Trophoblast cell (in vitro differentiated cells and primary cell): Measurements from ENCODE around the gene GTSE1.

Experiments
- DNase-seq, 2 donors: peaks; one replicate each; pipeline ENCODE4 v3.0.0-alpha.2; 2016
- H2AFZ ChIP-seq: 2 replicates; pipeline ENCODE4 v1.6.1; 2013; ENCODE audit warnings: low read length, moderate library complexity, mild to moderate bottlenecking; ENCODE audit not compliant: insufficient read depth, poor library complexity
- H2AK5ac ChIP-seq: 2 replicates; pipeline ENCODE4 v1.6.1; 2013; ENCODE audit warnings: mild to moderate bottlenecking, low read length
- H2BK120ac ChIP-seq: 2 replicates; pipeline ENCODE4 v1.6.1; 2013; ENCODE audit warnings: low read length, mild to moderate bottlenecking, moderate library complexity; ENCODE audit not compliant: insufficient read depth, poor library complexity
- H2BK12ac ChIP-seq: 2 replicates; pipeline ENCODE4 v1.6.1; 2013; ENCODE audit warnings: mild to moderate bottlenecking, low read length, moderate library complexity
- H2BK5ac ChIP-seq: 2 replicates; pipeline ENCODE4 v1.6.1; 2013; ENCODE audit warnings: low read length, low read depth, moderate library complexity, mild to moderate bottlenecking; ENCODE audit not compliant: poor library complexity
- H3K14ac ChIP-seq: 2 replicates; pipeline ENCODE4 v1.6.1; 2013; ENCODE audit warnings: mild to moderate bottlenecking, low read length
- H3K18ac ChIP-seq: 2 replicates; pipeline ENCODE4 v1.6.1; 2013; ENCODE audit warnings: mild to moderate bottlenecking, low read length
- H3K23ac ChIP-seq: 2 replicates; pipeline ENCODE4 v1.6.1; 2013; ENCODE audit warnings: low read length
- H3K27ac ChIP-seq: 2 replicates; pipeline ENCODE4 v1.5.1; 2013; ENCODE audit warnings: low read depth, mild to moderate bottlenecking, inconsistent platforms, low read length, moderate library complexity
- H3K27me3 ChIP-seq: 2 replicates; pipeline ENCODE4 v1.6.1; 2013; ENCODE audit warnings: inconsistent platforms, mild to moderate bottlenecking, low read length, moderate library complexity; ENCODE audit not compliant: insufficient read depth
- H3K36me3 ChIP-seq, 2 experiments: 1 replicate in 1 of 2; 2 replicates in 1 of 2; pipeline ENCODE4 v1.6.1; 2013; ENCODE audit warnings: low read length in 2 of 2, mild to moderate bottlenecking in 2 of 2, moderate library complexity in 1 of 2; ENCODE audit not compliant: insufficient read depth in 2 of 2, control insufficient read depth in 1 of 2
- H3K4ac ChIP-seq: 2 replicates; pipeline ENCODE4 v1.6.1; 2013; ENCODE audit warnings: low read depth, mild to moderate bottlenecking, low read length, moderate library complexity
- H3K4me1 ChIP-seq, 2 experiments: 1 replicate in 1 of 2; 2 replicates in 1 of 2; pipeline ENCODE4 v1.6.1; 2013; ENCODE audit warnings: low read length in 2 of 2, mild to moderate bottlenecking in 2 of 2, moderate library complexity in 1 of 2; ENCODE audit not compliant: insufficient read depth in 2 of 2, control insufficient read depth in 1 of 2
- H3K4me2 ChIP-seq: 2 replicates; pipeline ENCODE4 v1.6.1; 2013; ENCODE audit warnings: inconsistent platforms, mild to moderate bottlenecking, low read length, moderate library complexity
- H3K4me3 ChIP-seq: 2 replicates; pipeline ENCODE4 v1.5.1; 2013; ENCODE audit warnings: mild to moderate bottlenecking, low read depth, low read length, inconsistent platforms
- H3K79me1 ChIP-seq: one replicate; pipeline ENCODE4 v1.6.1; 2013; ENCODE audit warnings: low read length
- H3K79me2 ChIP-seq: 2 replicates; pipeline ENCODE4 v1.6.1; 2013; ENCODE audit warnings: low read length, mild to moderate bottlenecking; ENCODE audit not compliant: control insufficient read depth, insufficient read depth, poor library complexity
- H3K9ac ChIP-seq: 2 replicates; pipeline ENCODE4 v1.6.1; 2013; ENCODE audit warnings: mild to moderate bottlenecking, low read length
- H3K9me3 ChIP-seq: 2 replicates; pipeline ENCODE4 v1.6.1; 2013; ENCODE audit warnings: low read depth, mild to moderate bottlenecking, control low read depth, inconsistent platforms, low read length; ENCODE audit not compliant: insufficient read depth
- H4K12ac ChIP-seq: 2 replicates; pipeline ENCODE4 v1.6.1; 2013; ENCODE audit warnings: low read depth, mild to moderate bottlenecking, low read length, moderate library complexity
- H4K8ac ChIP-seq: 2 replicates; pipeline ENCODE4 v1.6.1; 2013; ENCODE audit warnings: low read depth, mild to moderate bottlenecking, low read length, moderate library complexity
- H4K91ac ChIP-seq: one replicate; pipeline ENCODE4 v1.6.1; 2013; ENCODE audit warnings: low read depth, mild to moderate bottlenecking, low read length, moderate library complexity
- WGBS: extraction: QIAGEN DNeasy Blood & Tissue Kit; methylation state at CpG from one replicate; pipeline ENCODE4 v1.1.7; 2013; ENCODE audit warnings: missing lambda C conversion rate; ENCODE audit not compliant: insufficient read length, insufficient coverage; ENCODE audit errors: extremely low coverage; 5-methylcytosine and 5-hydroxymethylcytosine counted together

The GTSE1 gene

GRCh38 chr22:46374663-46375474 is 78.2 kb downstream of the GTSE1 start:
- Histone ChIP-seq H2AFZ (no peak overlapping the region), H3K18ac (no peak overlapping the region), H4K12ac (no peak overlapping the region), H3K14ac (no peak overlapping the region), H3K36me3 (peaks cover 19 to 21% of the 10 kb centered on the region in 2 experiments), H3K23ac (no peak overlapping the region), H3K27me3 (no peaks in the 10 kb centered on the region), H3K79me2 (no peaks in the 10 kb centered on the region), H3K9ac (no peak overlapping the region), H2BK12ac (no peak overlapping the region), H3K4me3 (no peak overlapping the region), H2BK120ac (no peak overlapping the region), H4K91ac (no peak overlapping the region), H3K27ac (no peak overlapping the region), H2AK5ac (no peak overlapping the region), H3K4me2 (no peak overlapping the region), H3K4me1 (peaks cover 20 to 23% of the 10 kb centered on the region in 2 experiments), H4K8ac (no peak overlapping the region), H3K79me1 (peaks cover 16% of the 10 kb centered on the region), H2BK5ac (no peak overlapping the region), H3K4ac (no peak overlapping the region), H3K9me3 (peaks cover 14% of the 10 kb centered on the region)
- peak in 1 of 2 donors; percentile 15 for DNase-seq
- no CpG with 5 or more reads among the region's 38 CpGs for WGBS

- H3K9ac ChIP-seq: no peak overlapping the region
- no peaks in the 10 kb centered on the region for H3K79me2 ChIP-seq
- no peak overlapping the region for H2BK120ac ChIP-seq
- H3K4me2 ChIP-seq: no peak overlapping the region
- no CpG with 5 or more reads among the region's 3 CpGs for WGBS
- H3K23ac ChIP-seq: no peak overlapping the region
- peaks cover 18 to 27% of the 10 kb centered on the region in 2 experiments for H3K36me3 ChIP-seq
- H3K4ac ChIP-seq: no peak overlapping the region
- H3K18ac ChIP-seq: no peak overlapping the region
- no peak overlapping the region for H3K4me3 ChIP-seq
- H3K14ac ChIP-seq: no peak overlapping the region
- H3K4me1 ChIP-seq: peaks cover 20 to 21% of the 10 kb centered on the region in 2 experiments
- no peaks in the 10 kb centered on the region for H3K27me3 ChIP-seq
- no peak overlapping the region for H4K91ac ChIP-seq
- H3K79me1 ChIP-seq: peaks cover 16% of the 10 kb centered on the region
- H2BK12ac ChIP-seq: no peak overlapping the region
- DNase-seq: peak in 1 of 2 donors; percentile 33
- no peak overlapping the region for H2AK5ac ChIP-seq
- H4K8ac ChIP-seq: no peak overlapping the region
- H3K27ac ChIP-seq: no peak overlapping the region
- no peak overlapping the region for H2AFZ ChIP-seq
- no peak overlapping the region for H4K12ac ChIP-seq
- no peak overlapping the region for H2BK5ac ChIP-seq
- peaks cover 12% of the 10 kb centered on the region for H3K9me3 ChIP-seq
These were observed 79.4 kb downstream of the GTSE1 start for GRCh38 chr22:46376111-46376510.

GRCh38 chr22:46376908-46377524 is 80.3 kb downstream of the GTSE1 start:
- Histone ChIP-seq H3K9ac (no peak overlapping the region), H3K4me2 (no peak overlapping the region), H4K91ac (peak overlapping the region; percentile 38), H2AK5ac (peak overlapping the region; percentile 66), H3K36me3 (peaks cover 18 to 27% of the 10 kb centered on the region in 2 experiments), H3K27ac (no peak overlapping the region), H2BK12ac (peak overlapping the region; percentile 90), H3K4ac (no peak overlapping the region), H3K18ac (peak overlapping the region; percentile 70), H3K4me3 (no peak overlapping the region), H2BK5ac (peak overlapping the region; percentile 11), H3K79me1 (peaks cover 16% of the 10 kb centered on the region), H4K8ac (no peak overlapping the region), H3K4me1 (peaks cover 25 to 26% of the 10 kb centered on the region in 2 experiments), H3K23ac (no peak overlapping the region), H2AFZ (no peak overlapping the region), H3K9me3 (peaks cover 12% of the 10 kb centered on the region), H3K27me3 (no peaks in the 10 kb centered on the region), H3K79me2 (no peaks in the 10 kb centered on the region), H3K14ac (peak overlapping the region; percentile 18), H4K12ac (no peak overlapping the region), H2BK120ac (peak overlapping the region; percentile 21)
- DNase-seq: peak in 1 of 2 donors; percentile 13
- no CpG with 5 or more reads among the region's 19 CpGs for WGBS

GRCh38 chr22:46377525-46378425 is 81.1 kb downstream of the GTSE1 start:
- Histone ChIP-seq H4K12ac (no peak overlapping the region), H3K4ac (no peak overlapping the region), H3K18ac (no peak overlapping the region), H3K79me1 (peaks cover 16% of the 10 kb centered on the region), H3K9ac (no peak overlapping the region), H4K91ac (peak overlapping the region; percentile 40), H3K27ac (peak overlapping the region; percentile 66), H3K23ac (no peak overlapping the region), H3K4me1 (peaks cover 25 to 26% of the 10 kb centered on the region in 2 experiments), H2AK5ac (no peak overlapping the region), H3K4me2 (peak overlapping the region; percentile 51), H2BK5ac (peak overlapping the region; percentile 41), H3K14ac (peak overlapping the region; percentile 18), H3K9me3 (peaks cover 12% of the 10 kb centered on the region), H3K4me3 (no peak overlapping the region), H3K27me3 (no peaks in the 10 kb centered on the region), H4K8ac (peak overlapping the region; percentile 8), H2AFZ (no peak overlapping the region), H2BK12ac (peak overlapping the region; percentile 90), H3K36me3 (peaks cover 17 to 22% of the 10 kb centered on the region in 2 experiments), H2BK120ac (peak overlapping the region; percentile 21), H3K79me2 (no peaks in the 10 kb centered on the region)
- WGBS: no CpG with 5 or more reads among the region's 27 CpGs
- DNase-seq: peak; percentile 96 to 98
